ENCODE measurements around the gene PIPOX.

PIPOX gene, protein sequence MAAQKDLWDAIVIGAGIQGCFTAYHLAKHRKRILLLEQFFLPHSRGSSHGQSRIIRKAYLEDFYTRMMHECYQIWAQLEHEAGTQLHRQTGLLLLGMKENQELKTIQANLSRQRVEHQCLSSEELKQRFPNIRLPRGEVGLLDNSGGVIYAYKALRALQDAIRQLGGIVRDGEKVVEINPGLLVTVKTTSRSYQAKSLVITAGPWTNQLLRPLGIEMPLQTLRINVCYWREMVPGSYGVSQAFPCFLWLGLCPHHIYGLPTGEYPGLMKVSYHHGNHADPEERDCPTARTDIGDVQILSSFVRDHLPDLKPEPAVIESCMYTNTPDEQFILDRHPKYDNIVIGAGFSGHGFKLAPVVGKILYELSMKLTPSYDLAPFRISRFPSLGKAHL

DNA sequence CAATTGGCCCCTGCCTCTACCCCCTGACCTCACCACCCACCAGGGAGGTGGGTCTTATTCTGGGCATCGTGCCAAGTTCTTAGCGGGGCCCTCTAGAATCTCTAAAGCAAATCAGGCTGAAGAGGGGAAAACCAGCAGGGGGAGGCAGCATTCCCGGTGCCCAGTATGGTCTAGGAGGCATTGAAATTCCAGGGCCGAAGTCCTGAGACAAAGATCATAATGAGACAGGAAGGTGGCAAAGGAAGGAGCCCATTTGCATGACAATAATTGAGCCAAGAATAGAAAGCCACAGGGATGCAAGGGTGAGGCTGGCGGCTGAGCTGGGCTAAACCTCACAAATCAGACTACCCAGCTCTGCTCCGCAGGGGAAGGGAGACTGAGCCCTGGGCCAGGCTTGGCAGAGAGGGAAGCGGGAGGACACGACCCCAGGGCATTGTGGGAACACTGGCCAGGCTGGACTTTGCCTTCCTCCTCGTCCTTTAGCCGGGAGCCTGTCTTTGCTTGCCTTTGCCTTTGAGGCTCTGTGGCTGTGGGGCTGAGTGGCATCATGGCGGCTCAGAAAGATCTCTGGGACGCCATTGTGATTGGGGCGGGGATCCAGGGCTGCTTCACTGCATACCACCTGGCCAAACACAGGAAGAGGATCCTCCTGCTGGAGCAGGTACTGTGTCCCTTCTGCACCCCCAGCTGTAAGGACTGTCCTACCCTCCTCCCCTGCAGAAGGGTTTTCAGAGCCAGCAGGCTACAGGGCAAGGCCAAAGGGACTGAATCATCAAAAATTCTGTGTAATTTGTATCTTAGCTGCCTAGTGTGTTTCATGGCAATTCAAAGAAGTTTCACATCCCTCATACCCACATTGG lies at the start of gene PIPOX:
Gene PIPOX (plus strand): TSS at position 463 of the 860 bp plus-strand sequence. CDS start 85 bp downstream, at position 548.
- H3K27me3 Mint-ChIP-seq, result no peaks in the 10 kb centered on the region
- ATAC-seq, result peak; percentile 90
- no peaks in the 10 kb centered on the region for H3K36me3 Mint-ChIP-seq
- no peaks in the 10 kb centered on the region for H3K9me3 Mint-ChIP-seq
- H3K27ac Mint-ChIP-seq, result peak within 1 kb of the TSS; percentile 40
- H3K4me1 Mint-ChIP-seq, result peaks cover 35% of the 10 kb centered on the region
- H3K4me3 Mint-ChIP-seq, result no peak within 1 kb of the TSS

DNA sequence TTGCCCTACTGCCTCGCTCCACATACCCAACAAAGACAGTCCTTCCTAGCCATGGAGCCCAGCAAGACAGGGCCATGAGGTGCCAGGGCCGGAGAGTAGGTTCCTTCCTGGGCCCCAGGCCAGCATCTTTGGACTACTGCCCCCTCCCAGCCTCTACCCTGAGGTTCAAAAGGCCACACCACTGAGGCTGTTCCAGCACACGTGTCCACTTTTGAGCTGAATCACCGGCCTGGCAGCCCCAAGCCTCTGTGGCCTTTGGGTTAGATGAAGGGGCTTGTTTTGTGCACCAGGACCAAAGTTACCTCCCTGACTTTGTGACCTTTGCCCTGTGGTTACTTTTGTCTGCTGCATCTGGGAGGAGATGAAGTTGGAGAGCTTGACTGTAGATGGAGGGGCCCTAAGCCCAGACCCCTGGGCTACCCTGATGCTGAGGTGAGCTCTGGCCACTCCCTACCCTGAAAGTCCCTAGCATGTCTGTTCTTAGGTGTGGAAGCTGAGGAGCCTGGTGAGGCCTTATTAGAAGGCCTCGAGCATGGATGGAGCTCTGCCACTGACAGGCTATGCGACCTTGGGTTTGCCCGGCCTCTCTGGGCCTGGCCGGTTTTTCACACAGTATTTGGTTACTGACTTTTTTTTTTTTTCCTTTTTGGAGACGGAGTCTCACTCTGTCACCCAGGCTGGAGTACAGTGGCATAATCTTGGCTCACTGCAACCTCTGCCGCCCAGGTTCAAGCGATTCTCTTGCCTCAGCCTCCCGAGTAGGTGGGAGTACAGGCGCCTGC lies 49.1 kb upstream of the PIPOX start:
- H3K4me3 Mint-ChIP-seq, result no peak overlapping the region
- no peak overlapping the region for H3K27ac Mint-ChIP-seq
- no peaks in the 10 kb centered on the region for H3K9me3 Mint-ChIP-seq
- H3K36me3 Mint-ChIP-seq, result no peaks in the 10 kb centered on the region
- H3K27me3 Mint-ChIP-seq, result peaks cover 72% of the 10 kb centered on the region
- H3K4me1 Mint-ChIP-seq, result no peaks in the 10 kb centered on the region
- no peak for ATAC-seq

DNA sequence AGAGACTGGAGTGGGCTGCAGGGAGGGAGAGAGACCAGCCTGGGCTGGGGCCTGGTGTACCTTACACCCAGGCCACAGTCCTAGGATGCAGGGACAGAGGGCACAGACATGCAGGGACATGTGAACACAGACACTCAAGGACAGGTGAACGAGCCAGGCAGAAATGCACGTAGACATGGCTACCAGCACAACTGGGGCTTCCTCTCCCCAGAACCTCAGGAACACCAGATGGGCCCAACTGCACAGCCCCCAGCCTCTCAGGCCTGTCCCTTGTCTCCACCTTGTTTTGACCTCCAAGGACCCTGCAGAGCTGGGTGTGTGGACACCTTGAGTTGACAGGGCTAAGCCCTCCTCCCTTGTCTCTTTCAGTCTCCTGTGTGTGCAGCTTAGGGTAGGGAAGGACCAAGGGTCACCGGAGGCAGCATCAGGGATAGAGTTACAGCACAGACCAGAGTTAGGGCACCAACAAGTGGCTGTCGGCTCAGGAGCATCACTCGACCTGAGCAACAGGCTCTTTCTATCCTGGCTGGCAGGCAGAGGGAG lies 46.3 kb upstream of the PIPOX start:
- peaks cover 64% of the 10 kb centered on the region for H3K27me3 Mint-ChIP-seq
- no peak for ATAC-seq
- no peak overlapping the region for H3K4me3 Mint-ChIP-seq
- no peaks in the 10 kb centered on the region for H3K4me1 Mint-ChIP-seq
- no peaks in the 10 kb centered on the region for H3K36me3 Mint-ChIP-seq
- no peaks in the 10 kb centered on the region for H3K9me3 Mint-ChIP-seq
- no peak overlapping the region for H3K27ac Mint-ChIP-seq

DNA sequence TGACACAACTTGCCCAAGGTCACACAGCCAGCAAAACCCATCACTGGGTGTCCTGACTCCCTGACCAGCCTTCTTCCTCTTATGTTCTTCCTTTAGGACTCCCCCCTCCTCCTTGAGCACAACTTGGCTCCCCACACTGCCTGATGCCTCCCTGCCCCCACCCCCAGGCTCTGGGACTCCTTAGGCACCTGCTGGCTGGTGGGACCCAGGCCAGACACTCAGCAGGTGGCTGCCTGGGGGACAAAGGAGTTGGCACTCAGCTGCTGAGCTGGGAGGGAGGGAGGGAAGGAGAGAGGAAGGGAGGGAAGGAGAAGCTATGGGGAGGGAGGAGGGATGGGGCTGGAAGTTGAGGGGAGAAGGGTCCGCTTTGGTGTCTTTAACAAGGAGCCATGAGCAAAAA lies 45.1 kb upstream of the PIPOX start:
- H3K27me3 Mint-ChIP-seq, result peaks cover 59% of the 10 kb centered on the region
- H3K27ac Mint-ChIP-seq, result no peak overlapping the region
- no peak for ATAC-seq
- H3K4me1 Mint-ChIP-seq, result no peaks in the 10 kb centered on the region
- H3K9me3 Mint-ChIP-seq, result no peaks in the 10 kb centered on the region
- no peak overlapping the region for H3K4me3 Mint-ChIP-seq
- no peaks in the 10 kb centered on the region for H3K36me3 Mint-ChIP-seq

DNA sequence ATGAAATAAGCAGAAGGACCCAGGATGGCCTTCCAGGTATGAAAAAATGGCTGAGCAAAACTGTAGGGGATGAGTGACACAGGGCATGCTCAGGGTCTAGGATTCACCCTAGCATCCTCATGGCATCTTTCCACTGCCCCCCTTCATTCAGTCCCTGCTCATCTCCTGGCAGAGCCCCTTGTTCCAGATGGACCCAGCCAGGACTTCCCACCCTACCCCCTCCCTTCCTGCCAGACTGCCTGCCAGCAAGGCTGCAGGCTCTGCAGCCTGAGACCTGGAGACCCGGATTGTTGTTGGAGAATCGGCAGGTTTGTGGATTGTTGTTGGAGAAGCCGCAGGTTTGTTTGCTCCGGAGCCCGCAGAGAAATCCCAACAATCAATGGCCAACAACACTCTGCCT lies 43.7 kb upstream of the PIPOX start:
- Mint-ChIP-seq H3K36me3 (no peaks in the 10 kb centered on the region), H3K27me3 (peaks cover 59% of the 10 kb centered on the region), H3K4me1 (no peaks in the 10 kb centered on the region), H3K9me3 (no peaks in the 10 kb centered on the region), H3K27ac (no peak overlapping the region), H3K4me3 (no peak overlapping the region)
- ATAC-seq, result no peak

DNA sequence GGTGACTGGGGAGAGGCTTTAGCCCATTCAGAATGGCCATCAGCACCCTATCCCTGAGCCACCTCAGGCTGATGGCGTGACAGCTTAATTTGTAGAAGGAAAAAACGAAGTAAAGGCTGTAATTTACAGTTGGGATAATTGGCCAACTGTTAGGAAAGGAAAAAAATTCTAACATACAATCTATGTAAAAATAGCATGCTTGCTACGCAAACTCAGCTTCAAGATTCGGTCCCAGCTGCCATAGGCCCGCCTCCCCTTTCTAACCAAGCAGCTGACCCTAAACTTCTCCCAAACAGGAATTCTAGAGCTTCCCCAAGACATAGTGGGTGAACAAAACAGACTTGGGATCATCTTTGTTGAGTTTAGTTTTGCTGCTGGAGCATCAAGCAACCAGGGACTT lies 42.0 kb upstream of the PIPOX start:
- no peaks in the 10 kb centered on the region for H3K9me3 Mint-ChIP-seq
- no peak overlapping the region for H3K27ac Mint-ChIP-seq
- H3K4me3 Mint-ChIP-seq, result no peak overlapping the region
- H3K27me3 Mint-ChIP-seq, result peaks cover 58% of the 10 kb centered on the region
- H3K4me1 Mint-ChIP-seq, result no peaks in the 10 kb centered on the region
- H3K36me3 Mint-ChIP-seq, result no peaks in the 10 kb centered on the region
- no peak for ATAC-seq

DNA sequence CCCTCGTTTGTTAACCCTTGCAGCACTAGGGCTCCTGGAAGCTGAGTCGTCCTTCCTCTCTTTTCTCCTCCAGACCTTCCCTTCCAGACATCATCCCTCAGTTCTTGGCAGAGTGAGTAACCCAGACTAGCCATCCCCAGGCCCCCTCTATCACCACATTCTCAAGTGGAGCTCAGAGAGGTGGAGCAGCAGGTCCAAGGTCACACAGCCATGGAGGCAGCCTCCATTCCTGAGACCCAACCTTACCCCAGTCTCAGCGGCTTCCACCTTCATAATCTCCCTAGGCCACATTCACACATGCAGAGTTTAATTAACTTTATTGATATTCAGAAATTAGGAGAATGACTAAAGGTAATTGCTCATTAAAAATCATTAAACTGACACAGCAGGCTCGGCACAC lies 40.1 kb upstream of the PIPOX start:
- H3K4me1 Mint-ChIP-seq, result no peaks in the 10 kb centered on the region
- H3K27me3 Mint-ChIP-seq, result peaks cover 60% of the 10 kb centered on the region
- no peak overlapping the region for H3K4me3 Mint-ChIP-seq
- no peak overlapping the region for H3K27ac Mint-ChIP-seq
- no peak for ATAC-seq
- no peaks in the 10 kb centered on the region for H3K36me3 Mint-ChIP-seq
- no peaks in the 10 kb centered on the region for H3K9me3 Mint-ChIP-seq

DNA sequence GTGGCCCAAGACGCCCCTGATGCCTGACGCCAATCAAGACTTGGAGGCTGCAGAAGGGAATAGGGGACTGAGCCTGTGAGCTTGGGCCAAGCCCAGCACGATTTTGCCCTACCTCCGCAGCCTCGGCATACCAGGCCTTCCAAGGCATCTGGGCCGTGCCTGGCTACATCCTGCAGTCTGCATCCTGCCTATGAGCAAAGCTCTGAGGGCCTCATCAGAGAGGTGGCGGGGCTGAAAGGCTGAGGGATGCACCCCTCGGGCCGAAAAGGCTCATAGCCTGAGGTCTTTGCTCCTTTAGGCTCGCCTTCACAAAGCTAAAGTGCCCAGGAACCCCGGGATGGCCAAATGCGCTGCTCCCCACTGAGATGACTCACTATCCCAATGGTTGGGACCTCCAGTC lies 39.7 kb upstream of the PIPOX start:
- H3K36me3 Mint-ChIP-seq, result no peaks in the 10 kb centered on the region
- H3K27me3 Mint-ChIP-seq, result peaks cover 60% of the 10 kb centered on the region
- H3K9me3 Mint-ChIP-seq, result no peaks in the 10 kb centered on the region
- no peak overlapping the region for H3K27ac Mint-ChIP-seq
- no peak for ATAC-seq
- no peak overlapping the region for H3K4me3 Mint-ChIP-seq
- H3K4me1 Mint-ChIP-seq, result no peaks in the 10 kb centered on the region

DNA sequence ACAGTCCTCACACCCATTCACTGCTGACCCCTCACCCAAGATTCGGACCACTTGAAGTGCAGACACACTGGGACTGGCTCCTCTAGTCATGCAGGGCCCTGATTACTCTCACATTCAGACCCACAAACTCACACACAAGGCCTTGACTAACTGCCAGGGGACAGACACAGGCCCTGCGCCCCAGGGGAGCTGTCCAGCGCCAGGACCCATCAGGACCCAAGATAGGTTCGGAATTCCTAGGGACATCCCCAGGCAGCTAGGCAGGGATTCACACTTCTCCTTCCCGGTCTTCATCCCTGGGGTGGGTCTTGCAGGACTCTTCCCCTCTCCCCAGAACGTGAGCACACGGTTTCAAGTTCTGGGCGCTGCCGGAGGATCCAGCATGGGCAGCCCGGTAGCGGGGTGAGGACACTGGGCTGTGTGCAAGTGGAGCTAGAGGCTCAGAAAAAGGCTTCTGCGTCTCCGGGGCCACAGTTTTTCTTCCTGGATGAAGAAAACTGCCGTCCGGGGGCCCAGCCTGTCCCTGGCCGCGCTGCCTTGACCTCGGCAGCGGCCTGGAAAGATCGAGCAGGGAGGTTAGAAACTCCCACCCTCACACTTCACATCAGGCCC lies 38.8 kb upstream of the PIPOX start:
- no peak overlapping the region for H3K27ac Mint-ChIP-seq
- H3K27me3 Mint-ChIP-seq, result peaks cover 65% of the 10 kb centered on the region

DNA sequence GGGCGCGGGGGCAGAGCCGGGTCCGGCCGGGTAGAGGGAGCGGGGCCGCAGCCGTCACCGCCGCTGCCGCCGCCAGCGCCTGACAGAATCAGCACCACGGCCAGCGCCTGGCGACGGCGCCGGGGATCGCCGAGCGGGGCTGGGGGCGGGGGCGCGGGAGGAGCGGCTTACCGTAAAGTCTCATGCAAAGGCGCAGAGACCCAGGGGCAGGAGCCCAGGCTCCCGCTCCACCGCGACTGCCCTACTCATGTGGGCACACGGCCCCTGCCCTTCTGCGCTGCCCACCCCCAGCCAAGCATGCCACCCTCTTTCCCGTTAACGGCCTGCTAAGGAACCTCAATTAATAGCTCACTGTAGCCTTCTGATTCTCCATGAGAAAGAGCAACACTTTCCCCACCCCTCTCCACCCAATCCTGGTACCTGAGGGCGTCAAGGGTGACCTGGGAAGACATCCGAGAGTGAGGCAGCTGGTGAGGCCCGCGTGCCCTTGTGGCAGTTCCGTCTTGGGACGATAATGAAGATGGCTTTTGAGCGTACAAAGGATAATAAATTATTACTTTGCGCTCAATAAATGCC lies 36.9 kb upstream of the PIPOX start, which contains the start of gene SEZ6:
Gene SEZ6 (minus strand): TSS at position 98 of the 576 bp plus-strand sequence. CDS start 164 bp downstream, outside the sequence.
- peak; percentile 56 for ATAC-seq
- Mint-ChIP-seq H3K4me3 (no peak within 1 kb of the TSS), H3K36me3 (no peaks in the 10 kb centered on the region), H3K9me3 (no peaks in the 10 kb centered on the region), H3K27me3 (peaks cover 83% of the 10 kb centered on the region), H3K4me1 (no peaks in the 10 kb centered on the region), H3K27ac (no peak within 1 kb of the TSS)

More for the DNA sequence above, 38.8 kb upstream of the PIPOX start:
- Mint-ChIP-seq H3K4me1 (no peaks in the 10 kb centered on the region), H3K36me3 (no peaks in the 10 kb centered on the region), H3K4me3 (no peak overlapping the region), H3K9me3 (no peaks in the 10 kb centered on the region)
- no peak for ATAC-seq

DNA sequence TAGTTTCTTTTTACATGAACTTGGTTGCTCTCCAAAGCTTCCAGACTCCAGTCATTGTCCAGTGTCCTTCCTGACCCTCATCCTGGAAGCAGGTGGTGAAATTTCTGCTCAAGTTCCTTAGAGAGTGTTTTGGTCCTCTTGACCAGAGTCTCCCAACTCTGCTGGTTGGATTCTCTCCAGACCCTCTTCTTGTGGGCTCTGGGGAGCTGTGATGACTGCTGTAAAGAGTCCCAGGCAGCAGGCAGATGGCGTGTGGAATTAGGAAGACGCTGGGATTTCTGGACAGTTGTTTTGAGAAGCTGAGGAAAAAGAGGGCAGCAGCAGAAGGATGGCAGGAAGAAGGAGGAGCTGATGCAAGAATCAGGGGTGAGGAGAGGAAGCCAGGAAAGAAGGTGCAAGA lies 35.5 kb upstream of the PIPOX start:
- no peak overlapping the region for H3K4me3 Mint-ChIP-seq
- peaks cover 91% of the 10 kb centered on the region for H3K27me3 Mint-ChIP-seq
- H3K4me1 Mint-ChIP-seq, result peaks cover 7% of the 10 kb centered on the region
- H3K27ac Mint-ChIP-seq, result no peak overlapping the region
- H3K9me3 Mint-ChIP-seq, result no peaks in the 10 kb centered on the region
- no peak for ATAC-seq
- H3K36me3 Mint-ChIP-seq, result no peaks in the 10 kb centered on the region

DNA sequence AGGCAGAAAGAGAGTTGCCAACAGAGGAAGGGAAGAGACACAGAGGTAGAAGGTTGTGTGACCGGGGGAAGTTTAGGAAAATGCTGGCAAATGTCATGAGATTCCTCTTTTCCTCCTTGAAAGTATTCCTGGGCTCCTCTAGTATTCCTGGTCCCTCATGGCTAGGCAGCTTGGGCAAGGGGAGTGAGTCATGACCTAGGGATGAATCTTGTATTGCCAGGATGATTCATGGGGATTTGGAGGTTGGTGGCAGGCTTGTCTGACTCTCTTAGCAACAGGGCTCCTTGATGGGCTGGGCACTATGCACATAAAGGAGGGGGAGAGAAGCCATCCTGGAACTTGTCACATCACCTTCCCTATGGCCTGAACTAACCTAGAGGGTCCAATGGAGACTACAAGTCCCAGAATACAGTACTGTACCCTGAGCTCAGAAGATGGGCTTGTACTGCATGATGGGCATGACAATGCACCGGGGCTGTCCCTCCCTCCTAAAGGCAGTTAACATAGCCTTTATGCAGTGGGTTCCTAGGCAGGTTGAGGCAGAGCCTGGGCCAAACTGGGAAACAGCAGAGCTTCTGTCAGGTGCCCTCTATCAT lies 35.0 kb upstream of the PIPOX start:
- peaks cover 86% of the 10 kb centered on the region for H3K27me3 Mint-ChIP-seq
- no peak overlapping the region for H3K4me3 Mint-ChIP-seq
- no peaks in the 10 kb centered on the region for H3K36me3 Mint-ChIP-seq
- peaks cover 7% of the 10 kb centered on the region for H3K4me1 Mint-ChIP-seq
- H3K27ac Mint-ChIP-seq, result no peak overlapping the region
- no peaks in the 10 kb centered on the region for H3K9me3 Mint-ChIP-seq
- no peak for ATAC-seq

DNA sequence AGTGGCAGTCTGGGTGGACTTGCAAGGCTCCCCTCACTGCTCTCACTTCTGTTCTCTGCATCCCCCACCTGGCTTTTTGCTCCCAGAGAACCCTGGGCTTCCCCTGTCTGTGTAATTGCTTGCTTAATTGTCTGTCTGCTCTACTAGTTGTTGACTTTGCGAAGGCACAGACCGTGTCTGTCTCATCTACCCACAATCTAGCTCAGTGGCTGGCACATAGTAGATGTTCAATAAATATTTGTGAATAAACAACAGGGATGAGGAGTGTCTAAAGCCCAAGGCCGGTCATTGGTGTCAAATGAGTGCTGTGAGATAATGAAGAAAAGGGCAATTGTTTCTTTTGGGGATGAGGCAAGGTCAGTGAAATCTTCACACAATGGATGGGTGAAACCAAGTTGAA lies 34.4 kb upstream of the PIPOX start:
- ATAC-seq, result no peak
- Mint-ChIP-seq H3K27me3 (peaks cover 80% of the 10 kb centered on the region), H3K4me1 (peaks cover 7% of the 10 kb centered on the region), H3K4me3 (no peak overlapping the region), H3K36me3 (no peaks in the 10 kb centered on the region), H3K27ac (no peak overlapping the region), H3K9me3 (no peaks in the 10 kb centered on the region)

DNA sequence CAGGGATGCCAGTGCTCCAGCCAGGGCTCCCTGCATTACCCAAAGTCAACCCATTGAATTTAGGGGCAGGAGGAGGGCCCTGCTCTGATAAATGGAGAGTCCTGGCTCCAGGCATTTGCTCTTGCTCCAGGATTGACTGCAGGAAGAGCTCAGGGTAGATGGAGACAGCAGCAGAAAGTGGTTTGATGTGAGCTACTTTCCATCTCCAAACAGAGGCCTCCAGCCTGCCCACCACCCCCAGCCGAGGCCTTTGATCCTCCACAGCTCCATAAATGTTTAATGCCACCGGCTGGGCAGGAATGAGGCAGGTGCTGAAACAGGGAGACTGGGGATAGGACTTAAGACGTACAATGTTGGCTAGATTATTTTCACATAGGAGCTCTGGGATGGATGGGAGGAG lies 32.8 kb upstream of the PIPOX start:
- no peak overlapping the region for H3K4me3 Mint-ChIP-seq
- peaks cover 65% of the 10 kb centered on the region for H3K27me3 Mint-ChIP-seq
- H3K27ac Mint-ChIP-seq, result no peak overlapping the region
- ATAC-seq, result no peak
- no peaks in the 10 kb centered on the region for H3K9me3 Mint-ChIP-seq
- H3K4me1 Mint-ChIP-seq, result peaks cover 7% of the 10 kb centered on the region
- no peaks in the 10 kb centered on the region for H3K36me3 Mint-ChIP-seq
